Endothelial cell of umbilical vein (primary cell): ENCODE results near the gene ELAC2. TPM values are rescaled to one million over a fixed set of nuclear protein-coding genes. Genes with fewer than 3 reads are reported as not detected.

Source experiments
- BruUV-seq: library from RNA; stranded (reverse); fragments of 400-500 nt; replicated peaks from 2 replicates; lab custom pipeline; 2021; lab: Mats Ljungman, UMichigan
- CTCF ChIA-PET: fragments of 300-600, 350-600 bp; sonication (Branson Sonifier 250); formaldehyde crosslinking; loops from one replicate; lab custom pipeline; 2021; ENCODE audit warnings: antibody characterized with exemption, inconsistent platforms; lab: Charles Lee
- POLR2A ChIA-PET: fragments of 300-600, 350-600 bp; sonication (Branson Sonifier 250); formaldehyde crosslinking; loops from one replicate; lab custom pipeline; 2021; ENCODE audit warnings: antibody characterized with exemption, inconsistent platforms; lab: Charles Lee
- DNase-seq: peaks from one replicate; pipeline ENCODE4 v3.0.0-alpha.2; 2011; ENCODE audit warnings: low read depth, low spot score
- FAIRE-seq: peaks from 2 replicates; lab custom pipeline; 2011; peaks lifted over from hg19 to GRCh38; lab: Jason Lieb, UNC
- H2AFZ ChIP-seq: 2 replicates; pipeline ENCODE4 v1.6.0; 2012; ENCODE audit warnings: low read depth, low read length, control low read depth, inconsistent platforms
- H3K27ac ChIP-seq: 2 replicates; pipeline ENCODE4 v1.5.1; 2011; ENCODE audit warnings: low read depth, mild to moderate bottlenecking, control low read depth, low read length, moderate library complexity; ENCODE audit not compliant: insufficient read depth
- H3K27me3 ChIP-seq, 2 experiments: 2 replicates each; pipeline versions ENCODE4 v1.6.0 to v1.6.1; 2011; ENCODE audit warnings: low read length in 2 of 2, mixed read lengths in 1 of 2; ENCODE audit not compliant: control insufficient read depth in 2 of 2, insufficient read depth in 2 of 2
- H3K36me3 ChIP-seq, 2 experiments: 2 replicates in 1 of 2; 3 replicates in 1 of 2; pipeline ENCODE4 v1.5.1; 2011; ENCODE audit warnings: low read length in 2 of 2, mild to moderate bottlenecking in 1 of 2, moderate library complexity in 1 of 2; ENCODE audit not compliant: control insufficient read depth in 2 of 2, insufficient read depth in 2 of 2; ENCODE audit errors: extremely low read depth in 1 of 2
- H3K4me1 ChIP-seq: 3 replicates; pipeline ENCODE4 v1.5.1; 2011; ENCODE audit warnings: mild to moderate bottlenecking, low read length; ENCODE audit not compliant: control insufficient read depth, insufficient read depth; ENCODE audit errors: extremely low read depth
- H3K4me2 ChIP-seq: 2 replicates; pipeline ENCODE4 v1.6.1; 2011; ENCODE audit warnings: low read length, control low read depth, mixed read lengths; ENCODE audit not compliant: insufficient read depth
- H3K4me3 ChIP-seq, 3 experiments: fragments of 200-600 bp in 1 of 3; sonication (generic), shearing (Covaris generic) in 1 of 3; replicated peaks in 1 of 3; 2 replicates each; pipeline ENCODE4 v1.5.1; 2011 to 2016; ENCODE audit warnings: control low read depth in 3 of 3, low read length in 3 of 3, mild to moderate bottlenecking in 2 of 3, inconsistent platforms in 1 of 3, low read depth in 1 of 3, moderate library complexity in 1 of 3; ENCODE audit not compliant: insufficient read depth in 1 of 3
- H3K79me2 ChIP-seq: 2 replicates; pipeline ENCODE4 v1.6.0; 2012; ENCODE audit warnings: low read length, inconsistent platforms; ENCODE audit not compliant: control insufficient read depth, insufficient read depth
- H3K9ac ChIP-seq: replicated peaks from 2 replicates; pipeline ENCODE3; 2011; ENCODE audit warnings: low read length, control low read depth; ENCODE audit not compliant: insufficient read depth; ENCODE audit errors: extremely low read depth
- H3K9me1 ChIP-seq: replicated peaks from 3 replicates; pipeline ENCODE4 v1.6.0; 2011; ENCODE audit warnings: mild to moderate bottlenecking, low read length; ENCODE audit not compliant: control insufficient read depth, insufficient read depth; ENCODE audit errors: extremely low read depth
- H3K9me3 ChIP-seq: replicated peaks from 2 replicates; pipeline ENCODE4 v1.5.1; 2012; ENCODE audit warnings: low read length, inconsistent platforms; ENCODE audit not compliant: control insufficient read depth, insufficient read depth
- H4K20me1 ChIP-seq: replicated peaks from 2 replicates; pipeline ENCODE3; 2011; ENCODE audit warnings: mild to moderate bottlenecking, low read length; ENCODE audit not compliant: control insufficient read depth, insufficient read depth; ENCODE audit errors: extremely low read depth
- CTCF ChIP-seq, 2 donors: IDR thresholded peaks; 1 replicate in 1 of 2; 2 replicates in 1 of 2; pipeline ENCODE4 v1.5.1; 2011; ENCODE audit warnings: low read length in 2 of 2, mild to moderate bottlenecking in 2 of 2, moderate library complexity in 2 of 2, control low read depth in 1 of 2, inconsistent platforms in 1 of 2, low read depth in 1 of 2; ENCODE audit not compliant: insufficient read depth in 1 of 2; ENCODE audit errors: extremely low read depth in 1 of 2
- EZH2 ChIP-seq: IDR thresholded peaks from 2 replicates; pipeline ENCODE4 v1.6.1; 2012; ENCODE audit warnings: borderline replicate concordance, low read depth, mild to moderate bottlenecking, moderate library complexity, low read length, inconsistent platforms; ENCODE audit not compliant: severe bottlenecking
- FOS ChIP-seq: IDR thresholded peaks from 2 replicates; pipeline ENCODE4 v1.6.1; 2011; ENCODE audit warnings: mild to moderate bottlenecking, low read length, moderate library complexity, borderline replicate concordance; ENCODE audit not compliant: insufficient read depth
- GATA2 ChIP-seq: IDR thresholded peaks from 2 replicates; pipeline ENCODE4 v1.7.0; 2011; ENCODE audit warnings: low read depth, mild to moderate bottlenecking, moderate library complexity, mixed read lengths, low read length; ENCODE audit not compliant: insufficient read length, insufficient read depth
- JUN ChIP-seq: IDR thresholded peaks from 2 replicates; pipeline ENCODE4 v1.6.1; 2011; ENCODE audit warnings: borderline replicate concordance, low read depth; ENCODE audit not compliant: insufficient read length, insufficient read depth
- MAX ChIP-seq: IDR thresholded peaks from 2 replicates; pipeline ENCODE4 v1.6.1; 2011; ENCODE audit not compliant: insufficient read depth, insufficient read length
- POLR2A ChIP-seq: IDR thresholded peaks from 2 replicates; pipeline ENCODE4 v1.6.1; 2012; ENCODE audit warnings: low read depth, mild to moderate bottlenecking, control low read depth, low read length
- POLR2AphosphoS5 ChIP-seq: IDR thresholded peaks from 2 replicates; pipeline ENCODE4 v1.6.1; 2012; ENCODE audit warnings: low read depth, mild to moderate bottlenecking, control low read depth, low read length, moderate library complexity; ENCODE audit not compliant: insufficient read depth
- dilution Hi-C: fragments of 300-500 bp; cut with MboI; formaldehyde crosslinking; loops from one replicate; pipeline ENCODE4 v1.15.0; 2019; ENCODE audit warnings: low sequenced_read_pairs; ENCODE audit not compliant: extremely low pct_ligation_motif_present
- intact Hi-C: fragments of 100-400 bp; cut with micrococcal nuclease; formaldehyde crosslinking; loops from one replicate; pipeline ENCODE4 v1.10.0; 2022
- polyA plus RNA-seq, 4 experiments: library from polyadenylated mRNA; depleted of rRNA in 3 of 4; stranded (reverse) in 3 of 4; unstranded in 1 of 4; fragments of >200 nt; gene quantifications; 2 replicates each; pipeline versions ENCODE4 v1.2.1 to v1.2.3, GENCODE V29; 2011 to 2012; ENCODE audit warnings: missing spikeins in 1 of 4
- total RNA-seq: library from RNA; stranded (reverse); gene quantifications from 2 replicates; pipeline ENCODE4 v1.2.3, GENCODE V29; 2021

Gene ELAC2
- total and polyA plus RNA-seq, 2 donors (not counting 3 experiments of a cell fraction or from before 2014, with no cell fraction given): 64.8 to 75.9 TPM

GRCh38 chr17:12966413-12966812 lies 51.4 kb downstream of the ELAC2 start:
- H3K27ac ChIP-seq: no peak overlapping the region
- H3K9me1 ChIP-seq: no peaks in the 10 kb centered on the region
- intact Hi-C loops: no loop called here
- TF ChIP-seq POLR2AphosphoS5 (no peak), JUN (no peak), GATA2 (no peak), EZH2 (no peak), MAX (no peak), CTCF (IDR thresholded peaks at IDR 0.05; ENCODE audit: extremely low read depth in 1 of 2, insufficient read depth in 1 of 2, low read depth in 1 of 2, low read length in 2 of 2) (no peak), POLR2A (no peak), FOS (no peak)
- H3K27me3 ChIP-seq: no peaks in the 10 kb centered on the region
- no peaks in the 10 kb centered on the region for H3K79me2 ChIP-seq
- no peak overlapping the region for H3K4me2 ChIP-seq
- CTCF ChIA-PET: no interaction called here
- no peaks in the 10 kb centered on the region for H4K20me1 ChIP-seq
- H3K9ac ChIP-seq: no peak overlapping the region
- DNase-seq (no peak), FAIRE-seq (no peak)
- BruUV-seq: no TSS peak
- H3K4me3 ChIP-seq: no peak overlapping the region
- POLR2A ChIA-PET: no interaction called here
- H2AFZ ChIP-seq: no peak overlapping the region
- H3K4me1 ChIP-seq: no peaks in the 10 kb centered on the region
- no peaks in the 10 kb centered on the region for H3K36me3 ChIP-seq
- dilution Hi-C loops: loop anchor here (25.0 kb wide), 1 partner anchor 104 kb away; no protein-coding TSS in a partner anchor
- no peaks in the 10 kb centered on the region for H3K9me3 ChIP-seq
